Stomach (tissue), 9 donors: ENCODE results near the gene QSER1. TPM values are rescaled to one million over a fixed set of nuclear protein-coding genes. Genes with fewer than 3 reads are reported as not detected.
"Not testable (repeated sequence)": the region's sequence is repeated elsewhere in the genome, so short reads cannot be mapped to it uniquely, and the experiment has no call there.

Experiments
- DNase-seq, 2 donors: peaks; one replicate each; pipeline versions ENCODE4 v3.0.0 to v3.0.0-alpha.2; 2013 to 2019
- H3K27ac ChIP-seq, 5 donors: fragments of 200-600 bp in 4 of 5; sonication (generic) in 4 of 5; one replicate each; pipeline ENCODE4 v1.5.1; 2013 to 2019; ENCODE audit warnings: mild to moderate bottlenecking in 1 of 5, moderate library complexity in 1 of 5
- H3K27me3 ChIP-seq, 3 donors: fragments of 200-600 bp; sonication (generic); one replicate each; pipeline ENCODE4 v1.5.1; 2017 to 2019; ENCODE audit warnings: mixed run types in 1 of 3
- H3K36me3 ChIP-seq, 4 donors: fragments of 200-600 bp; sonication (generic); 1 replicate in 3 of 4; 2 replicates in 1 of 4; pipeline ENCODE4 v1.5.1; 2016 to 2019
- H3K4me1 ChIP-seq, 4 donors: fragments of 200-600 bp; sonication (generic); one replicate each; pipeline ENCODE4 v1.5.1; 2016 to 2019
- H3K4me3 ChIP-seq, 4 donors: fragments of 200-600 bp; sonication (generic) in 3 of 4; one replicate each; pipeline ENCODE4 v1.5.1; 2016 to 2019; ENCODE audit warnings: mild to moderate bottlenecking in 1 of 4
- H3K9me3 ChIP-seq, 4 donors: fragments of 200-600 bp; sonication (generic); one replicate each; pipeline ENCODE4 v1.5.1; 2016 to 2019
- EP300 ChIP-seq: sonication (generic); formaldehyde crosslinking; IDR thresholded peaks from one replicate; pipeline ENCODE4 v1.6.1; 2017; ENCODE audit warnings: antibody characterized with exemption
- POLR2A ChIP-seq, 4 donors: fragments of 450-650 bp; IDR thresholded peaks; one replicate each; pipeline ENCODE4 v1.6.1; 2016; ENCODE audit warnings: antibody characterized with exemption in 4 of 4, control low read depth in 2 of 4, mild to moderate bottlenecking in 1 of 4, moderate library complexity in 1 of 4
- POLR2AphosphoS5 ChIP-seq, 3 donors: sonication (generic); formaldehyde crosslinking; IDR thresholded peaks; one replicate each; pipeline ENCODE4 v1.6.1; 2016; ENCODE audit warnings: antibody characterized with exemption in 3 of 3
- WGBS, 5 donors: extraction: QIAGEN DNeasy Blood & Tissue Kit in 3 of 5; methylation state at CpG; one replicate each; pipeline versions ENCODE4 v1.1.5 to v1.1.7; 2013 to 2018; 5-methylcytosine and 5-hydroxymethylcytosine counted together
- intact Hi-C: fragments of 100-400 bp; cut with DNase I; formaldehyde crosslinking; loops from one replicate; pipeline ENCODE4 v1.15.1; 2023; ENCODE audit warnings: low total_unique reads
- polyA plus RNA-seq, 3 donors: library from polyadenylated mRNA; stranded (reverse); fragments of 200-250 nt; gene quantifications; one replicate each; pipeline ENCODE4 v1.2.3, GENCODE V29; 2013
- total RNA-seq, 5 donors: library from RNA; depleted of rRNA; stranded (reverse); fragments of >200 nt; gene quantifications; one replicate each; pipeline versions ENCODE4 v1.1.0 to v1.2.3, GENCODE V29; 2014 to 2016
- TF ChIP-seq, protein P1 (sequence below), 7 experiments: fragments of 450-650 bp in 4 of 7; fragments of 200-600 bp in 3 of 7; sonication (generic) in 3 of 7; IDR thresholded peaks; one replicate each; pipeline ENCODE4 v1.5.1; 2016 to 2019; ENCODE audit warnings: antibody characterized with exemption in 7 of 7, control low read depth in 2 of 7, mild to moderate bottlenecking in 1 of 7
- donor health status: healthy with polysubstance abuse.
- donor health status: Bipolar disorder and iron deficiency.
- donor health status: healthy.

Gene QSER1
- total and polyA plus RNA-seq, 8 donors, result 2.6 to 51.3 (median 13.5) TPM

DNA sequence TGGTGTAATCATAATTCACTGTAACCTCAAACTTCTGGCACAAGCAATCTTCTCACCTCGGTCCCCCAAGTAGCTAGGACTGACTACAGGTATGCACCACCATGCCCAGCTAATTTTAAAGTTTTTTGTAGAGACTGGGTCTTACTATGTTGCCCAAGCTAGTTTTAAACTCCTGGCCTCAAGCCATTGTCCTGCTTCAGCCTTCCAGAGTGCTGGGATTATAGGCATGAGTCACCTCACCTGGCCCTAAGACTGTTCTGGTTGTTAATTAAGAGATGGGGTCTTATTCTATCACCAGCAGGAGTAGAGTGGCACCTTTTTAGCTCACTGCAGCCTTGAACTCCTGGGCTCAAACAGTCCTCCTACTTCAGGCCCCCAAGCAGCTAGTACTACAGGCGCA lies 71.1 kb downstream of the QSER1 start:
- intact Hi-C loops, result loop anchor here (5.0 kb wide), 1 partner anchor 104 kb away; no protein-coding TSS in a partner anchor
- WGBS, 5 donors, result 92 to 100% (median 97%) methylated on average over 2 of the region's 2 CpGs
- H3K9me3 ChIP-seq, result no peaks in the 10 kb centered on the region
- TF ChIP-seq EP300, result no peak
- TF ChIP-seq POLR2AphosphoS5 (IDR thresholded peaks at IDR 0.05), result no peak
- TF ChIP-seq, protein P1, sequence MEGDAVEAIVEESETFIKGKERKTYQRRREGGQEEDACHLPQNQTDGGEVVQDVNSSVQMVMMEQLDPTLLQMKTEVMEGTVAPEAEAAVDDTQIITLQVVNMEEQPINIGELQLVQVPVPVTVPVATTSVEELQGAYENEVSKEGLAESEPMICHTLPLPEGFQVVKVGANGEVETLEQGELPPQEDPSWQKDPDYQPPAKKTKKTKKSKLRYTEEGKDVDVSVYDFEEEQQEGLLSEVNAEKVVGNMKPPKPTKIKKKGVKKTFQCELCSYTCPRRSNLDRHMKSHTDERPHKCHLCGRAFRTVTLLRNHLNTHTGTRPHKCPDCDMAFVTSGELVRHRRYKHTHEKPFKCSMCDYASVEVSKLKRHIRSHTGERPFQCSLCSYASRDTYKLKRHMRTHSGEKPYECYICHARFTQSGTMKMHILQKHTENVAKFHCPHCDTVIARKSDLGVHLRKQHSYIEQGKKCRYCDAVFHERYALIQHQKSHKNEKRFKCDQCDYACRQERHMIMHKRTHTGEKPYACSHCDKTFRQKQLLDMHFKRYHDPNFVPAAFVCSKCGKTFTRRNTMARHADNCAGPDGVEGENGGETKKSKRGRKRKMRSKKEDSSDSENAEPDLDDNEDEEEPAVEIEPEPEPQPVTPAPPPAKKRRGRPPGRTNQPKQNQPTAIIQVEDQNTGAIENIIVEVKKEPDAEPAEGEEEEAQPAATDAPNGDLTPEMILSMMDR (IDR thresholded peaks at IDR 0.05), result no peak
- TF ChIP-seq POLR2A (IDR thresholded peaks at IDR 0.05), result no peak
- DNase-seq, result no peak
- H3K36me3 ChIP-seq, result peaks cover 0 to 49% (median 46%) of the 10 kb centered on the region in 4 donors
- H3K4me1 ChIP-seq, result peaks cover 0 to 7% (median 0%) of the 10 kb centered on the region in 4 donors
- no peaks in the 10 kb centered on the region for H3K27me3 ChIP-seq
- H3K4me3 ChIP-seq, result no peak overlapping the region
- no peak overlapping the region for H3K27ac ChIP-seq

DNA sequence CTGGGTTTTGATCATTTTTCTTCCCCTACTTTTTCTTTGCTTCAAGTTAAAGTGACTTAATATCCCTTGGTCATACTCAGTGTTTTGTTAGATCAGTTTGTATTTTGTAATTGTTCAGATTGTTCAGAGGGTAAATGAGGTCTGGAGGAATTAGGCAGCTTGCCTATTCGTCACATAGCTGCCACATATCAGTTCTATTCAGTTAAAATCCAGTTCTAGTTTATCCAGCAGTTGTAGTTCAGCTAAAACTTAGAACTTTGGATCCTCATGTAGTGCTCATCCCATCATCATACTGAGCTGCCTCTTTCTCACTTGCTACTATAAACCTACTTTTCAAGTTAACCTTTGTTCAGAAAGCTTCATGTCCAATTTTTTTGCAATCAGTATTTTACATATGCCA lies 75.9 kb downstream of the QSER1 start:
- intact Hi-C loops, result no loop called here
- Histone ChIP-seq H3K4me1 (peaks cover 0 to 7% (median 0%) of the 10 kb centered on the region in 4 donors), H3K9me3 (no peaks in the 10 kb centered on the region), H3K27me3 (no peaks in the 10 kb centered on the region), H3K4me3 (no peak overlapping the region), H3K36me3 (peaks cover 8 to 67% (median 63%) of the 10 kb centered on the region in 4 donors), H3K27ac (no peak overlapping the region)
- DNase-seq, result no peak
- WGBS, 5 donors, result 30 to 49% (median 39%) methylated on average over 1 of the region's 1 CpG
- TF ChIP-seq POLR2A (IDR thresholded peaks at IDR 0.05) (no peak), POLR2AphosphoS5 (IDR thresholded peaks at IDR 0.05) (no peak), EP300 (no peak)
- TF ChIP-seq, protein P1 (IDR thresholded peaks at IDR 0.05), result no peak

DNA sequence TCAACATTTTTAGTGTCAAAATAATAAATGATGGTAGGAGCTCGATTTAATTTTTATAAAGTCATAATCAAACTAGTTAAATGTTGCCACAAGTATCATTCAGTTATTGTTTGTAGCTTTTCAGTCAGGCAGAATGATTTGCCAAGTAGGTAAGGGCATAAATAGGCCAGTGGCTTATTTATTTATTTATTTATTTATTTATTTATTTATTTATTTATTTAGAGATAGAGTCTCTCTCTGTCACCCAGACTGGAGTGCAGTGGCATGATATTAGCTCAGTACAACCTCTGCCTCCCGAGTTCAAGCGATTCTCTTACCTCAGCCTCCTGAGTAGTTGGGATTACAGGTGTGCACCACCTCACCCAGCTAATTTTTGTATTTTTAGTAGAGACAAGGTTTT lies 79.6 kb downstream of the QSER1 start:
- H3K27me3 ChIP-seq, H3K9me3 ChIP-seq, intact Hi-C loops, H3K4me1 ChIP-seq, H3K27ac ChIP-seq, DNase-seq, H3K4me3 ChIP-seq: not testable (repeated sequence)
- peaks cover 17 to 77% (median 67%) of the 10 kb centered on the region in 4 donors for H3K36me3 ChIP-seq
- 93 to 99% (median 95%) methylated on average over 3 of the region's 3 CpGs for WGBS, 5 donors

DNA sequence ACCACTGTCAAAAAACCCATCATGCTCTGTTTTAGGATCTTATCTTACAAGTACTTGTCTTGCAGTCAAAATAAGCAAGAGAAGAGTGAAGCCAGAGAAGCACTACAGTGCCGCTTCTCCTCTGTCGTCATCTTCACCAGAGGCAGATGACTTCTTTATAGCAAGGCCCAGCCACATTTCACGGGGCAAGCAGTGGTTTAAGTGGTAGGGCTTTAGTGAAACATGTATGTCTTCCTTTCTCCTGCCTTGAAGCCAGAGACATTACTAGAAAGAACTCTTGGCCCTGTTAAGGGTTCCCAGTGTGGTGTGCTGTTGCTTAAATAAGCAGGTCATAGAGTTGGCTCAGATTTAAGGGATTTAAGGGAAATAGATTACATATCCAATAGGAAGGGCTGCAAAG lies 80.2 kb downstream of the QSER1 start:
- TF ChIP-seq EP300 (no peak), POLR2A (IDR thresholded peaks at IDR 0.05) (no peak), POLR2AphosphoS5 (IDR thresholded peaks at IDR 0.05) (no peak)
- TF ChIP-seq, protein P1 (IDR thresholded peaks at IDR 0.05), result no peak

DNA sequence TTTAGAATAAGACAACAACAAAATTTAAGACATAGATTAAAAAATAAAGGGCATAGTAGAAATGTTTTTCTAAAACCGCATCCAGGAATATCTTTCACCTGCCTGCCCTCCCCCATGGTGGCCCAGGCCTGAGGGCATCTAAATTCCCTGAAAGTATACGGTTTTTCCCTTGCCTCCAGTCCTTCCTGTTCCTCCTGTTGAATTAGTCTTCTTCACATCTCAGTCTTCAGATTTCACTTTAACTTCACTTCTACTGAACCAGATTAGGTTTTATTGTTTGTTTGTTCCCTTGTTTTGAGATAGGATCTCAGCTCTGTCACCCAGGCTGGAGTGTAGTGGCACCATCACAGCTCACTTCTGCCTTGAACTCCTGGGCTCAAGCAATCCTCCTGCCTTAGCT lies 90.0 kb downstream of the QSER1 start:
- Histone ChIP-seq H3K27ac (no peak overlapping the region), H3K4me1 (no peaks in the 10 kb centered on the region), H3K9me3 (no peaks in the 10 kb centered on the region), H3K36me3 (peaks cover 0 to 18% (median 4%) of the 10 kb centered on the region in 4 donors), H3K27me3 (no peaks in the 10 kb centered on the region), H3K4me3 (no peak overlapping the region)
- WGBS, 5 donors, result 81 to 92% (median 88%) methylated on average over 2 of the region's 2 CpGs
- no peak for DNase-seq
- intact Hi-C loops, result no loop called here
- no peak for TF ChIP-seq POLR2AphosphoS5 (IDR thresholded peaks at IDR 0.05)
- TF ChIP-seq, protein P1 (IDR thresholded peaks at IDR 0.05), result no peak
- no peak for TF ChIP-seq POLR2A (IDR thresholded peaks at IDR 0.05)
- TF ChIP-seq EP300, result no peak

More for the DNA sequence above, 80.2 kb downstream of the QSER1 start:
- Histone ChIP-seq H3K4me3 (no peak overlapping the region), H3K4me1 (peaks cover 0 to 7% (median 0%) of the 10 kb centered on the region in 4 donors), H3K27ac (no peak overlapping the region), H3K9me3 (no peaks in the 10 kb centered on the region), H3K27me3 (no peaks in the 10 kb centered on the region), H3K36me3 (peaks cover 17 to 81% (median 70%) of the 10 kb centered on the region in 4 donors)
- DNase-seq, result no peak
- intact Hi-C loops, result no loop called here
- 89 to 96% (median 91%) methylated on average over 3 of the region's 3 CpGs for WGBS, 5 donors
